ENCODE data around the gene SIRT7. TPM values are rescaled to one million over a fixed set of nuclear protein-coding genes. Genes with fewer than 3 reads are reported as not detected.

Gene SIRT7
- total RNA-seq, 4 donors from 2014 or later = 82.5 to 130 (median 112) TPM

GRCh38 chr17:81942167-81942553, 24.2 kb upstream of the SIRT7 start:
- no peak for DNase-seq
- Histone ChIP-seq H3K36me3 (no peaks in the 10 kb centered on the region), H3K4me3 (no peak overlapping the region), H3K27me3 (no peaks in the 10 kb centered on the region), H3K4me1 (peaks cover 0 to 12% (median 0%) of the 10 kb centered on the region in 4 donors), H3K27ac (no peak overlapping the region), H3K9me3 (no peaks in the 10 kb centered on the region)
- TF ChIP-seq CTCF (IDR thresholded peaks at IDR 0.05) (no peak), POLR2A (IDR thresholded peaks at IDR 0.05) (no peak)

- no peak overlapping the region for H3K27ac ChIP-seq
- no peak for DNase-seq
- TF ChIP-seq CTCF (IDR thresholded peaks at IDR 0.05) (no peak), POLR2A (IDR thresholded peaks at IDR 0.05) (no peak)
- H3K36me3 ChIP-seq = no peaks in the 10 kb centered on the region
- H3K27me3 ChIP-seq = no peaks in the 10 kb centered on the region
- peaks cover 0 to 15% (median 3%) of the 10 kb centered on the region in 4 donors for H3K4me1 ChIP-seq
- no peak overlapping the region for H3K4me3 ChIP-seq
- H3K9me3 ChIP-seq = no peaks in the 10 kb centered on the region
These were observed 23.6 kb upstream of the SIRT7 start for GRCh38 chr17:81941484-81942166.

GRCh38 chr17:81940538-81941483, 22.8 kb upstream of the SIRT7 start:
- no peak for DNase-seq
- Histone ChIP-seq H3K27me3 (no peaks in the 10 kb centered on the region), H3K4me3 (no peak overlapping the region), H3K4me1 (peaks cover 0 to 18% (median 5%) of the 10 kb centered on the region in 4 donors), H3K36me3 (no peaks in the 10 kb centered on the region), H3K27ac (no peak overlapping the region), H3K9me3 (no peaks in the 10 kb centered on the region)
- no peak for TF ChIP-seq POLR2A (IDR thresholded peaks at IDR 0.05)
- TF ChIP-seq CTCF (IDR thresholded peaks at IDR 0.05) = no peak

GRCh38 chr17:81939881-81940385, 22.0 kb upstream of the SIRT7 start:
- no peak for DNase-seq
- H3K4me1 ChIP-seq = peaks cover 0 to 18% (median 5%) of the 10 kb centered on the region in 4 donors
- TF ChIP-seq CTCF (IDR thresholded peaks at IDR 0.05) = no peak
- no peak for TF ChIP-seq POLR2A (IDR thresholded peaks at IDR 0.05)
- no peak overlapping the region for H3K27ac ChIP-seq
- H3K4me3 ChIP-seq = no peak overlapping the region
- no peaks in the 10 kb centered on the region for H3K27me3 ChIP-seq
- no peaks in the 10 kb centered on the region for H3K36me3 ChIP-seq
- H3K9me3 ChIP-seq = no peaks in the 10 kb centered on the region

GRCh38 chr17:81939218-81939617, 21.2 kb upstream of the SIRT7 start:
- no peak overlapping the region for H3K27ac ChIP-seq
- H3K9me3 ChIP-seq = no peaks in the 10 kb centered on the region
- DNase-seq = no peak

More at GRCh38 chr17:81939218-81939617, 21.2 kb upstream of the SIRT7 start:
- no peaks in the 10 kb centered on the region for H3K36me3 ChIP-seq
- H3K27me3 ChIP-seq = no peaks in the 10 kb centered on the region
- peaks cover 0 to 18% (median 5%) of the 10 kb centered on the region in 4 donors for H3K4me1 ChIP-seq
- no peak for TF ChIP-seq POLR2A (IDR thresholded peaks at IDR 0.05)
- TF ChIP-seq CTCF (IDR thresholded peaks at IDR 0.05) = no peak
- no peak overlapping the region for H3K4me3 ChIP-seq
